ENCODE results near the gene CLDN6.
"Not testable (repeated sequence)": the region's sequence is repeated elsewhere in the genome, so short reads cannot be mapped to it uniquely, and the experiment has no call there.

CLDN6 gene, protein sequence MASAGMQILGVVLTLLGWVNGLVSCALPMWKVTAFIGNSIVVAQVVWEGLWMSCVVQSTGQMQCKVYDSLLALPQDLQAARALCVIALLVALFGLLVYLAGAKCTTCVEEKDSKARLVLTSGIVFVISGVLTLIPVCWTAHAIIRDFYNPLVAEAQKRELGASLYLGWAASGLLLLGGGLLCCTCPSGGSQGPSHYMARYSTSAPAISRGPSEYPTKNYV

DNA sequence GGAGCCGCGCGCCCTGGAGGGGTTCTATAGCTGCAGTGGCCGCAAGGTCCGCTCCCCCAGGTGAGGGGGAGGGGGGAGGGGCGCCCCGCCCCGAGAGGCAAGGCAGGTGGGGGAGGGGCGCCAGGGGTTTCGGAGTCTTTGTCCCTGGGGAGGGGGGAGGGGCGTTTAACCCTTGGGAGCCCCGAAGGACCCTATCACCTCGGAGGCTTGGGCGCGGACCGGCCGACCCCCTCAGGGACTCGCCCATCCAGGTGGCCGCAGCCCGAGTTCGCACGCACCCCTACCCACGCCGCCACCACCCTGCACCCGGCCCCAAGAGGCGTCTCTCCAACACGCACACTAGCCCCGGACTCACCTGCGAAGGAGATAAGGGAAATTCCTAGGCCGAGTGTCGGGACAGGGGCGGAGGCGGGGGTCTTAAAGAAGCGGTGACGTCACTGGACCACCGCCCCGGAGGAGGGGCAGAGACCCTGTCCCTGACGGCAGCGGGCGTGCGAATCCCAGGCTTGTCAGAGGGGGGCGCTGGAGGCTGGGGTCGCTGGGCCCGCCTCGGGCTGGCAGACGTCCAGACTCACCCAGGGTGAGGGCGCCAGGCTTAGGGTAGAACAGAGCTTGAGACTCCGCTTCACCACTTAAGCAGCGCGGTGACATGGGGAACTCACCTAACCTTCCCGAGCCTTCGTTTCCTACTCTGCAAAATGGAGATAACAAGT, at the start of gene CLDN6:
TSS of gene CLDN6 (minus strand) at position 390 of the 713 bp plus-strand sequence. CDS start 2,162 bp downstream, outside the sequence.
- DNase-seq = peak in 1 of 2 experiments; percentile 15

- no peak for DNase-seq
These were observed 48.4 kb upstream of the CLDN6 start for GRCh38 chr16:3066440-3066748.

DNA sequence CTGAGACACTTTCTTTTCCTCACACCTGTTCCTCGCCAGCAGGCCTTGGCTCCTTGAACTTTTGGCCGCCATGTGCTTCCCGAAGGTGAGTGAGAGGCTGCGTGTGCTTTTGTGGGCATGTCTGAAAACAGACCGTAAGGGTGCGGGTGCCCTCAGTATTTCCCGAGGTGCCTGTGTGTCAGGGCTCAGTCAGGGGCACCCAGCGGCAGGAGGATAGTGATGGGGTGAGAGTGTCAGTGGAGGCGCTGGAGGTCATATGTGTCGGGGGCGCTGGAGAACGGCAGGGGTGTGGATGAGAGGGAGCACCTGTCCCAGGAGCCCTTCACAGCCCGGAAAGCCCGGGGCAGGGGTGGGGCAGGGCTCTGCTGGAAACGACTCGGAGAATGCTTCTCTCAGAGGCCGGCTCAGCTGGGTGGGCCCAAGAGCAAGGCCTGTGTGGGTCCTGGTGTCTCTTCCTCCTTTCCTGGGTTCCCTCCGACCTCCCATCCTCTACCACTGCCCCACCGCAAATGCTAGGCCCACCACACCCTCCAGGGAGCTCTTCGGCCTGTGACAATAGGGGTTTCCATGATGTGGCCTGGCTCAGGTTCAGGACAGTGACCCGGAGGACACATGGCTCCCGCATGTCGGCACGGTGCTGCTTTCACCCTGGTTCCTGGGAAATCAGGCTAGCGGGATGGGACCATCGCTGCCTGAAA, 47.9 kb upstream of the CLDN6 start:
- DNase-seq = no peak

DNA sequence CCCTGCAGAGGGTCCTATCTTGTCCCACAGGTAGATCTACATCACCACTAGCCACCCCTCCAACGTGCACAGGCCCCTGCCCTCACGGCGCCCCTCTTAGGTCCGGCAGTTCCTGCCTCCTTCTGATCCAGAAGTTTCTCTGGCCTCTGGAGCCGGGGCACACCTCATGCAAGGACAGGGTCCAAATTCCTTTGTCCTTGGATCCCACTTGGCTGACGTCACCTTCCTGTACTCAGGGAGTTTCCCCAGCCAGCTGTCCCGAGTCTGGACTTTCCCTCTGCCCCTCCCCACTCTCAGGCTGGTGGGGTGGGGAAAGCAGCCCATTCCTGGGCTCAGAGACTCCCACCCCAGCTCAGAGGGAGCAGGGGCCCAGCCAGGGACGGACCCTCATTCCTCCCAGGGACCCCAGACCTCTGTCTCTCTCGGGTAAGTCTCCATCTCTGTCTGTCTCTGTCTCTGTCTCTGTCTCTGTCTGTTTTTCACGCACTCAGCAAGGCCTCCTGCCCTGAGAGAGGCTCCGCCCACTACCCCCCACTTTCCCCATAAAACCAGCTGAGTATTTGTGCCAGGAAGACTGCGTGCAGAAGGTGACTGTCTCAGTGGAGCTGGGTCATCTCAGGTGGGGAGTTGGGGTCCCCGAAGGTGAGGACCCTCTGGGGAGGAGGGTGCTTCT, 47.2 kb upstream of the CLDN6 start, which contains the start of gene IL32:
TSS of gene IL32 (plus strand) at position 572 of the 673 bp plus-strand sequence. CDS start 172 bp downstream, outside the sequence.
- DNase-seq = peak; percentile 66 to 74

- no peak for DNase-seq
These were observed 45.8 kb upstream of the CLDN6 start for GRCh38 chr16:3063625-3064386.

GRCh38 chr16:3062553-3062952, 44.6 kb upstream of the CLDN6 start:
- DNase-seq = no peak

DNA sequence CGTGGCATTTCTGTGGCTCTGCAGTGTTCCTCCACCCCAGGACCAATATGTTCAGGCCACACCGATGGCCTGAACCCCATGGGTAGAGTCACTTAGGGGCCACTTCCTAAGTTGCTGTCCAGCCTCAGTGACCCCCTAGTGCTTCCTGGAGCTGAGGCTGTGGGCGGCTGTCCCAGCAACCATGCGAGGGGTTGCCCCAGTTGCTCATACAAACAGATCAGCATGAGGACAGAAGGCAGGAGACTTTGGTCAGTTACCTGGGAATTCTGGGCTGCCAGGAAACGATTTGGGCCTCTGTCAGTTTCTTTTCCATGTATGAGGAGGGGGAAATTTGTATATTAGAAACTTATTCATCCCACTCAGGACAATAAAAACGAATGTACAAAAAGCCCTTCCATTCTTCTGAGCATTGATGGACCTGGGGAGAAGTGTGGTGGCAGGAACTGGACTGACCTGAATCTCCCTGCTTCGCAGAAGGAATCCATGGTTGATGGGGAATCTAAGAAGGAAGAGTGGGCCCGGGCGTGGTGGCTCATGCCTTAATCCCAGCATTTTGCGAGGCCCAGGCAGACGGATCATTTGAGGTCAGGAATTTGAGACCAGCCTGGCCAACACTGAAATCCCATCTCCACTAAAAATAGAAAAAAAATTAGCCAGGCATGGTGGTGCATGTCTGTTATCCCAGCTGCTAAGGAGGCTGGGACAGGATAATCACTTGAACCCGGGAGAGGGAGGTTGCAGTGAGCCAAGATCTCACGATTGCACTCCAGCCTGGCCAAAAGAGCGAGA, 42.5 kb upstream of the CLDN6 start:
- DNase-seq = no peak

DNA sequence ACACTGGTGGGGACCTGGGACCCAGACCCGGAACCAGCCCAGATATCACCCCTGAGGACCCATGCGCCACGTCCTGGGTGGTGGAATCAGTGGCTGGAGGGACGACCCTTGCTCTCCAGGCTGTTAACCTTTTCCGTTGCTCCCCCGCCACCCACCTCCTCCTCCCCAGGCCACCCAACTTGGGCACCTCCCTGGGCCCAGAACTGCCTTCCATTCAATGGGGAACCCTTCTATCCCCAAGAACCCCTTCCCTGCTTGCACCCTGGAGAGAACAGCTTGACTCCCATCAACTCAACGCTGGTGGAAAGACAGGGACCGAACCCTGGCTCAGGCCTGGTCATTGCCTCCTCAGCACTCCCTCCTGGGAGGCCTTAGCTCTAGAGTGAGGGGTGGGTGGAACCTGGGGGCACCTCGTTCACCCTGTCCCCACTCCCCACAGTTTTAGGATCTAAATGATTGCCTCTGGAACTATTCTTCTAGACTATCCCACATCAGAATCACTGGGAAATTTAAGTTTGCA, 41.8 kb upstream of the CLDN6 start:
- no peak for DNase-seq

DNA sequence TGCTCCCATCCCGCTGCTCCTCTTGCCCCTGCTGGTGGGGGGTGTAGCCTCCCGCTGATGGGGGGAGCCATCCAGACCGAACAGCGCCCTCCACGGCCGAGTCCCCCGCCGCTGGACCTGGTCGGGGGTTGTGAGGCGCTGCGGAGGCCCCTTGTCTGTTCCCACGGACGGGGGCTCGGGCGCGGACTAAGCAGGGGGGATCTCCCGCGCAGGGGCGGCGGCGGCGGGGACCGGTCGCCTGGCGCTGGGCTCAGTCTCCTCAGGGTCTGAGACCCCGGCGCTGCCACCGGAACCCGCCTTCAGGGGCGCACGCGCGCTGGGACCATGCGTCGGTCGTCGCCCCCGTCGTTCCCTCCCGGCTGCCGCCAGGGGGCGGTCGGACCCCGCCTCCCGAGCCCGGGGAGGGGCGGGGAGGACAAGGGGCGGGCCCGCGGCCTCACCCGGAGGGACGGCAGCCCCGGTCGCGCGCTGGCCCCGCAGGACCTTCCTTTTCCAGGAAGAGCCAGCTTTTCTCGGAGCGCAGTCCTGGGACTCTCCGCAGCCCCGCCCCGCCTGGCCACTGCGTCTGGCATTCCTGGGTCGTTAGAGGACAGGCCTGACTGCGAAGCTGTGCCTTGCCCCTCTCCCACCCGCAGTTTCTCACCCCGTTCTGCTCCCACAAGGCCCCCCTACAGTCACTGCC, 41.2 kb upstream of the CLDN6 start:
- DNase-seq = peak; percentile 82 to 89

- DNase-seq = peak; percentile 44
These were observed 40.4 kb upstream of the CLDN6 start for GRCh38 chr16:3058139-3059030.

GRCh38 chr16:3057181-3058138, 39.5 kb upstream of the CLDN6 start:
- DNase-seq = no peak

DNA sequence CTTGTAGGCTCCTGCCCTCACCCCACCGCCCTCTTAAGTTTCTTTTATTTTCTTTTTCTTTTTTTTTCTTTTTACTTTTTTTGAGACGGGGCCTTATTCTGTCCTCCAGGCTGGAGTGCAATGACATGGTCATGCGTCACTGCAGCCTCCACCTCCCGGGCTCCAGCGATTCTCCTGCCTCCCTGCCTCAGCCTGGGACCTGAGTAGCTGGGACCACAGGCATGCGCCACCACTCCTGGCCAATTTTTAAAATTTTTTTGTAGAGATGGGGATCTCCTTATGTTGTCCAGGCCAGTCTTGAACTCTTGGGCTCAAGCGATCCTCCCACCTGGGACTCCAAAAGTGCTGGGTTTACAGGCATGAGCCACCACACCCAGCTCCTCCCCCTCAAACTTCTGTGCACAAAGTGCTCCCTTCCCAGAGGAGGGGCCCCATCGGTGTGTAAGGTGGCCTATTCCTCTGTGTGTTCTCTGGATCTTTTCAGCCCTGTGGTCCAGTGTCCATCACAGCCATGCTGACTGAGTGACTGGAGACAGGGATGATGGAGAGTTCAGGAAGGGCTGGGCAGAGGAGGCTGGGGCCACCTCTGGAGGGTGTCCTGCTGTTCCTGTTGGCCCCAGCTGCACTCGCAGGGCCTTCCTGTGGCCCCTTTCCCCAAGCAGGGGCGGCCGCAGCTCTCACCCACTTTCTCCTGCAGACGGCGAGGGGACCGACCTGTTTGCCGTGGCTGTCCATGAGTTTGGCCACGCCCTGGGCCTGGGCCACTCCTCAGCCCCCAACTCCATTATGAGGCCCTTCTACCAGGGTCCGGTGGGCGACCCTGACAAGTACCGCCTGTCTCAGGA, 38.6 kb upstream of the CLDN6 start:
- no peak for DNase-seq

- not testable (repeated sequence) for DNase-seq
These were observed 37.7 kb upstream of the CLDN6 start for GRCh38 chr16:3055734-3056115.

- no peak for DNase-seq
These were observed 37.2 kb upstream of the CLDN6 start for GRCh38 chr16:3054965-3055733.

- DNase-seq = not testable (repeated sequence)
These were observed 35.3 kb upstream of the CLDN6 start for GRCh38 chr16:3053330-3053710.

DNA sequence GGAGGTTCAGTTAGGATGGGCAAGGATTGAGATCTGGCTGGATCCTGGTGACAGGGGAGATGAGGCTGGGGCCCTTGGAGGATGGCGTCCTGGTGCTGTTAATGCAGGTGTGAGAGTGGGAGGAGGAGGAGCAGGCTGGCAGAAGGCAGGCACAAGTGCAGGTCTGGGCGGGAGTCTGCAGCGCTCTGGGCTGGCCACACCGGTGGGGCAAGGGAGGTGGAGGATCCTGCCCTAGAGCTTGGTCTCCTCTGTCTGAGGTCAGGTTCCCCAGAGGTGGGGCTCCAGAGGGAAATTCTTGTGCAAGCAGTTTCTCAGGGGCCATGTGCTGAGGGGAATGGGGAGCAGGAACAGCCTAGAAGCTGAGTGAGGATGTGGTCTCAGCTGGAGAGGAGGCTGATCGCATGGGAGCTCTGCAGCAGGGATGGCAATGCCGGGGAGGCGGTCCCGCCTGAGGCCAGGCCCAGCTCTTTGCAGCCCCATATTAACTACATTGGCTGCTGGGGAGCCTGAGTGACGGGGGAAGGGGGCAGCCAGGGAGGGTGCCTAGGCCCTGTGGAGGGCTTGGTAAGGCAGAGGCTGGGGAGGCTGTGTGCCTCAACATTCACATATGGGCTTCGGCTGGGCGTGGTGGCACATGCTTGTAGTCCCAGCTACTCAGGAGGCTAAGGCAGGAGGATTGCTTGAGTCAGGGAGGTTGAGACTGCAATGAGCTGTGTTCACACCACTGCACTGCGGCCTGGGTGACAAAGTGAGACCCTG, 34.8 kb upstream of the CLDN6 start:
- DNase-seq = not testable (repeated sequence)
